NK-92 treated with Interleukin-12 subunit alpha and Interleukin-12 subunit beta, amount 100 ng/mL, for 24 hours (cell line): ENCODE measurements around the gene GAREM1.
"Not testable (repeated sequence)": the region's sequence is repeated elsewhere in the genome, so short reads cannot be mapped to it uniquely, and the experiment has no call there.

Experiments used
- DNase-seq: peaks from one replicate; lab custom pipeline; 2025; lab: John Stamatoyannopoulos, UW

The GAREM1 gene

GRCh38 chr18:32291623-32292022, 179.1 kb downstream of the GAREM1 start:
- DNase-seq = not testable (repeated sequence)

DNA sequence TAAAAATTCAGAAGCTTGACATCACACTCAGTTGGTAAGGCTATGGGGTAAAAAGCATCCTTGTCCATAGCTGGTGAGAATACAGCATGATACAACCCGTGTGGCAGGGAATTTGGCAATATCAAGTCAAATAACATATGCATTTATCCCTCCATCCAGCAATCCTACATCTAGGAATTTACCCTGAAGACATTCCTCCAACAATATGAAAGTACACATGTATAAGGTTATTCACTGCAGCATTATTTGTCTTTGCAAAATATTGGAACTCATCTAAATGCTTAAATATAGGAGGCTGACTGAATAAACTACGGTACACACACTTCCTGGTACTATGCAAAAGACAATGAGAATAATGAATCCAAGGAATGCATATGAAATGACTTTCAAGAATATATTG, 179.9 kb downstream of the GAREM1 start:
- no peak for DNase-seq

DNA sequence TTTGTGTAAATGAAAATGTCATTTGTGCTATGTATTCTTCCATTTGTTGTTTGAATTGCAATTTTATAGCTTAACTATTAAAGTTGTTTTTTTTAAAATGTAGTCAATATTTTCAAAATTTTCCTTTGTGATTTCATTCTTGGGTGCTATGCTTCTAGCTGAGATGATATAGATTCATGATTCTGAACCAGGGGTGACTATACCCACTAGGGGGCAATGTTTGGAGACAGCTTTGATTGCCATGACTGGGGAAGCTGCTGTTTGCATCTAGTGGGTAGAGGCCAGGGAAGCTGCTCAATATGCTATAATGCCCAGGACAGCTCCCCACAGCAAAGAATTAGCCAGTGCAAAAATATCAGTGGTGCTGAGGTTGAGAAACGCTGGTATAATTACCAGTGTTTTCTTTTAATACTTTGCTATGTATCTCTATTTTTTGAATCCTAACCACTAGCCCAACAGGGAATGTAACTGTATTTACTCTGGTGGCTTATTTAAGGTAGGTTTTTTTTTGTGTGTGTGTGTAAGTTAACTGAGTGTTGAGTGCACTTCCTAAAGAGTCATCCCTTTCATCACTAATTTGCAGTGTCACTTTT, 181.1 kb downstream of the GAREM1 start:
- no peak for DNase-seq

DNA sequence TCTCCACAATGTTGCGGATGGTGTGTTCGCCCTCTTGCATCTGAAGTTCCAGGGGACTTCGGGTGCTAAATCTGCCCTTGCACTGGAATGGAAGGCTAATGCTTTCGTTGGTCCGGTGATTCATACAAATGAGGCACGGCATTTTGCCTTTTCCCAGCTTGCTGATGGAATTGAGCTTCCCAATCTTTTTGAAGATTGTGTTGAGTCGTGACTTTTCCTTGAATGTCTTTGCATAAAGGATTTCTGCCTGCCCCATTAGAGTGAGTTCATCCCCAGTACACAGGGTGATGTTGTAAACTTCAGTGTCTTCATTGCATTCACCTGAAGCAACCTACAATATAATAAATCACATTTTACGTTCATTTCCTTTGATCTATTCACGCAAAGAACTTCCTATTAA, 182.8 kb downstream of the GAREM1 start:
- no peak for DNase-seq

DNA sequence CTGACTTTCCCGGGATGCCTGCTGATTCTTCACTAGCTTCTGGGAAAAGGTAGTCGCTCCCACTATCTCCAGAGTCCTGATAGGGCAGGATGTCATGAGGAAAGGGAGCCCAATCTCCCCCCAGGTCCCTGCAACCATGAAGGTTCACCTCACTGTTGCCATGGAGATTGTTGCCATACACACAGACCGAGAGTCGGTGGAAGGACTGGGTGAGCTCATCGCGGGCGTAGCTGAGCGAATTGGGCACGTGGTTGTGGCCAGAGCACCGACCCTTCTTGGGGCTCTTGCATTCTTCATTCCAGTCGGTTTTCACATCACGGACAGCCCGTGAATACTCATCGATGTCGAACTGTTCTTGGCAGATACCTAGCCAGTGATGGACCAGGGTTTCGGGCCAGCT, 183.4 kb downstream of the GAREM1 start:
- peak; percentile 2 for DNase-seq

GRCh38 chr18:32286749-32287148, 183.9 kb downstream of the GAREM1 start:
- DNase-seq = no peak

DNA sequence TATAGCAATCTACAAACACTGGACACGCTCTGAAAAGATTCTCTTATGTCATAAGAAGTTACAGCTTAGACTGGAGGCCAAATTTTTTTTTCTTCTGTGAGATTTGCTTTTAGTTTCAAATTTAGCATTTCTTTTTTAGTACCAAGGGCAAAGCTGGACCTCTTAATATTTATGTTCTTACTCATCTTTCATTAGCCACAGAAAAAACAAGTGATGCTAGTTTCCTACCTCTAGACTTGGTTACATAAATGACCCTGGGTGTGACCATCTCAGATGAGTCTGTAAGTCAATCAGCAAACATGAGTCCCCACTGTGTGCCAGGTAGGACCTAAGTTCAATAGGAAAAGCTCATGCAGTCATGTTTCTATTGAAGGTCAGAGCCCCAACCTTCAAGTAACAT, 186.4 kb downstream of the GAREM1 start:
- DNase-seq = no peak

GRCh38 chr18:32280911-32281310, 189.8 kb downstream of the GAREM1 start:
- no peak for DNase-seq

DNA sequence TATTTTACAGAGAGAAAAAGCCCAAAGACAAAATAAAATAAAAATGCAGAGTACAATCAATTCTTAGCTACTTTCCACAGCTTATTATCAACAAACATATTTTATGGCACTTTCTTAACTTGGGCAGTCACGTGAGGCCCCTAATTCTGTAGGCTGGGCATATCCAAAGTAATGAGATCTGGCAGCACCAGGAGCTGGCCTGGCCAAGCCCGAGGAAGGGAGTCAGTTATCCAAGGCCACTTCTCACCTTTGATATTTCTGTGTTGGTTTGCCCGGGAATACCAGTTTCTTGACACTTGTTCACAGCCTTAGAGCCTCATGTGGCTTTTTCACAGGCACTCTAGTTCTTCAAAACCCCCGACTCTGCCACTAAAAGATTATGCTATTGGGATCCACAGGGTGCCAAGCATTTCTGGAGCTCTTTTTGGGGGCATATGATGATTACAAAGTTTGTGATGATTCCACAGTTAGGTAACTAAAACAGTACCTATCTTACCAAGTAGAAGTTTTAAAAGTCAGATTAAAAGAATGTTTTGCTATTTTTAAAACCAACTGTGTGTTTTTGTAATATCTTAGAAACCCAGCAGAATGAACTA, 190.4 kb downstream of the GAREM1 start:
- no peak for DNase-seq

DNA sequence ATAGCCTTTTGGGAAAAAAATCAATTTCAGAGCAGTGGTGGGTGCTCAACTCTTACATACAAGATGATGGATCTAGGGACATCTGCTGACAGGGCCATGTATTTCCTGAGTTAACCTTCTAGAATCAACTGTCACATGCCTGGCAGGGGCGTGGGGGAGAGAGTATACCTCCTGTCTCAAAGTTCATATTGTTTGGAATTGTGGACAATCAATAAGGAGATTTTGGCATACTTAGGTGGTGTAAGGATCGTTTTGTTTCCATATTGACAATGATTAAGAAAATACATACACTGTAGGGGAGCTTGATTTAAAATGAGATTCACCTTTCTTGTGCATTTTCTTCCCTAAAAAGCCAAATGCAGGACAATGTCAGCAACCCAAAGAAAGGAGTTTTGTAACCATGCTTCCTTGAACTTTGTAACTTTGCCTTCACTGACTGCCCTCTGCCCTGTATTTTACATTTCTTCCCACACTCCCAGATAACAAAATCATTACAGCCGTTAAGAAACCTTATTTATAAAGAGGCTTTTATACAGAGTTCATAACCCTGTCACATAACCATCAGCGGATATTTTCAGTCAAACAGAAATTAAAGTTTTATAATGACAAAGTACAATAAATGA, 192.4 kb downstream of the GAREM1 start:
- no peak for DNase-seq

GRCh38 chr18:32277549-32277948, 193.1 kb downstream of the GAREM1 start:
- DNase-seq = no peak

DNA sequence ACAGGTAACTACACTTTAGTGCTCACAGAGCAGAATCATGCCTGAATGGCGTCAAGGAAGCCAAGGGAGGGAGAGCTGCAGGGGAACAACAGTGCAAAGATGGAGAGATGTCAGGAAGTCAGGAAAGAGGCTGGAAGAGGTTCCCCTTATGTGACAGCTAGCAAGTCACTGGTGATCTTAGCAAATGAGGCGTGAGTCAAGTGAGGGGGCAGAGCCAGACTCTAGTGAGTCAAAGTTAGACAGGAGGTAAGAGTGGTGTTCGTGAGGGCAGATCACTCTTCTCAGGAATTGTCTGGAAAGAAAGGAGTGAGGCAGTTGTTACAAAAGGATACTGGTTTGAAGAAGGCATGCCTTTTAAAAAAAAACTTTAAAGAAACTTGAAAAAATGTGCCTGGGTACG, 193.8 kb downstream of the GAREM1 start:
- no peak for DNase-seq

GRCh38 chr18:32276256-32276655, 194.4 kb downstream of the GAREM1 start:
- DNase-seq = no peak

GRCh38 chr18:32275221-32275620, 195.5 kb downstream of the GAREM1 start:
- DNase-seq = no peak

GRCh38 chr18:32274307-32274706, 196.4 kb downstream of the GAREM1 start:
- DNase-seq = no peak

- no peak for DNase-seq
Measured at GRCh38 chr18:32271672-32272208, 198.9 kb downstream of the GAREM1 start.

GRCh38 chr18:32270341-32270740, 200.3 kb downstream of the GAREM1 start:
- no peak for DNase-seq

- DNase-seq = no peak
Measured at GRCh38 chr18:32267463-32267862, 203.2 kb downstream of the GAREM1 start.

- no peak for DNase-seq
Measured at GRCh38 chr18:32264401-32264800, 206.3 kb downstream of the GAREM1 start.

DNA sequence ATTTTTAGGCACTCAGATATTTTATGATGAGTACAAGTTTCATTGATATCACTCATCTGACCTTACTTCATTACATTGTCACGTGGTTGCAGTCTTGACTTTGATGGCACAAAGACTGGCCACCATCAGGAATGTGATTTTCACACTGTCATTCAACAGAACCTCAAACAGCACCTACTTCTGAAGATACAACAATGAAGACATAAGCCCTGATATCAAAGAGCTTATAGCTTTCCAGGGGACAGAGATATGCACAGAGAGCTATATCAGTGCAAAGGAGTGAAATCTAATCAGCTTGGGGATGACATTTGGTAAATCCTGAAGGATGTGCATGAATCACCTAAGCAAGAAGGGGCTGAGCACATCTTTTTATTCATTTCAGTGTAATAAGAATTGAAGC, 208.6 kb downstream of the GAREM1 start:
- DNase-seq = no peak

DNA sequence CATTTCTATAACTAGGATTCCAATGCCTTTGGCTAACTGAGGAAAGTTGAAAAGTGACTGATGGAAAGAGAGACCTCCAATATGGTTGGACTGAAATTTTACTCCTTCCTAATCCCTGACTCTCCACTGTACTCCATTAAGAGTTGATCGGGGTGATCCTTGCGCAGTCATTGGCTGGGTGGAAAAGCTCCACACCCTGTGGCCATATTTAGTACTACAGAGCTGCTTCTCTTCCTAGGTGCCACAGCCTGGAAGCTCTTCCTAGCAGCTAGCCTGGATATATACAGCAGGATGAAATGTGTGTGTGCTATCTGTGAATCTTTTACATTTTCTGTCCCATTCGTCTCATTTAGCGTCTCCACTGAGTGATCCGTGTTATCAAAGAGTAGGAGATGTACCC, 209.7 kb downstream of the GAREM1 start:
- no peak for DNase-seq

GRCh38 chr18:32259553-32259952, 211.1 kb downstream of the GAREM1 start:
- DNase-seq = no peak

- DNase-seq = no peak
Measured at GRCh38 chr18:32258558-32259204, 212.0 kb downstream of the GAREM1 start.
